Kidney tubule cell (primary cell): ENCODE results near the gene ZNF577.

Experiments used
- DNase-seq: peaks from one replicate; pipeline ENCODE4 v3.0.0-alpha.2; 2018; ENCODE audit warnings: low spot score

The ZNF577 gene

GRCh38 chr19:51861870-51862622 is 25.7 kb downstream of the ZNF577 start:
- no peak for DNase-seq

DNA sequence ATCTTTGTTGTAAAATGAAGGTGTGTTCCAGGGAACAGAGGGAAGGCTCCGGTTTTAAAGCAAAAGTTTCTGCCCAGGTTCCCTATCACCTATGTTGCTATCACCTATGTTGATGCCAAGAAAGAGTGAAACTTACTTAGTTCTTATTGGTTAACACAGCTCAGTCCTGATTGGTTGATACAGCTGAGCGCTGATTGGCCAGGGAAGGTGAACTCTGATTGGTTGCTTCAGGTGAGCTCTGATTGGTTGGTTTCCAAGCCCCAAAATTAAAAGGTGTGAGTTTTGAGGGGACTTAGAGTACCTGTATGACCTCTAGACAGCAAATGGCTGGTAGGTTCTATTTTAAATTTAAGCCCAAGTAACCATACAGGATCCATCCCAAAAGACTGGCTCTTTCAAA is 50.6 kb downstream of the ZNF577 start:
- no peak for DNase-seq

- DNase-seq, result no peak
Measured at GRCh38 chr19:51830274-51830673, 57.5 kb downstream of the ZNF577 start.

- no peak for DNase-seq
Measured at GRCh38 chr19:51824281-51825005, 63.3 kb downstream of the ZNF577 start.

GRCh38 chr19:51822946-51823345 is 64.8 kb downstream of the ZNF577 start:
- no peak for DNase-seq

DNA sequence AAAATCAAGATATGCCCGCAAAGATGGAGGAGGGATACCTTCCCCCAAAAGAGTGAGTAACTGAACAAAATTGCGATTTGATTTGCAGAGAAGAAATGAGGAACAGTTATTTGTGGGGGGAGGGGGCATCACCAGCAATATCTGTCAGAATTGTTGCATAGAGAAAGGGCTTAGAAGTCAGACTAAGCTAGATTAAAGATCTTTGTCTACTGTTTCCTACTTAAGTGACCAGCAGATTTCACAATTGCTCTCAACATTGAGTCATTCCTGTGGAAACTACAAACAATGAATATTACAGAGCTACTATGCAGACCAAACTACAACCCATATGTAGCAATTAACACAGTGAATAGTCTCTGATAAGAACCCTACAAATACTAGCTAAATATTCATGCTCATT is 65.4 kb downstream of the ZNF577 start:
- no peak for DNase-seq

- no peak for DNase-seq
Measured at GRCh38 chr19:51821921-51822320, 65.8 kb downstream of the ZNF577 start.

DNA sequence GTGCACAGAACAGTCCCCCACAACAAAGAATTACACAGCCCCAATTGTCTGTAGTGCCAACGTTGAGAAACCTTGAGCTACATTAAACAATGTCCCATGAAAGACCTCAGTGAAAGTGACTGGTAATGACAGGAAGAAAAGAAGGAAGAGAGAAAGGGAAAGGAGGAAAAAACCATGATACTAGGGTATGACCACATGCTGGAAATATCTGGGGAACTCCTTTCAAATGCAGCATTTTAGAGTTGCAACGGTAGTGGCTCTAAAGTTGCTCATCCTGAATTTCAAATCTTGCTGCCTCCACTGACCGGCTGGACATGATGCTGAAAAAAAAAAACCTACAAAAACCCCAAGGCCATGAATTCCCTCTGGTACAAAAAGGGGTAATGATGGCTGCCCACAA is 66.3 kb downstream of the ZNF577 start:
- no peak for DNase-seq
